K562 (cell line): Measurements from ENCODE around the gene ABCC5. TPM values are rescaled to one million over a fixed set of nuclear protein-coding genes. Genes with fewer than 3 reads are reported as not detected.

ENCODE experiments used
- ATAC-seq: fragments of 200-7000 bp; cut with Tn5 transposase; 3 replicates; pipeline ENCODE4 v1.9.1; 2020; ENCODE audit warnings: moderate library complexity
- BruUV-seq: library from RNA; stranded (reverse); fragments of 400-500 nt; replicated peaks from 2 replicates; lab custom pipeline; 2021; lab: Mats Ljungman, UMichigan
- CTCF ChIA-PET: fragments of 300-600 bp; formaldehyde crosslinking; extraction: SDS; loops from one replicate; lab custom pipeline; 2021; ENCODE audit warnings: low intra/inter-chr PET ratio; lab: Yijun Ruan, JAX
- POLR2A ChIA-PET: fragments of 300-600, 350-650 bp; sonication (Branson Sonifier 250); formaldehyde crosslinking; extraction: SDS; loops from one replicate; lab custom pipeline; 2021; ENCODE audit warnings: antibody characterized with exemption, inconsistent platforms; lab: Yijun Ruan, JAX
- DNase-seq, 4 experiments: peaks; one replicate each; pipeline versions ENCODE4 v3.0.0 to v3.0.0-alpha.2; 2011 to 2018; ENCODE audit warnings: low spot score in 3 of 4, mixed read lengths in 3 of 4; ENCODE audit errors: extremely low read depth in 1 of 4
- FAIRE-seq: peaks from 2 replicates; lab custom pipeline; 2011; peaks lifted over from hg19 to GRCh38; lab: Jason Lieb, UNC
- H2AFZ ChIP-seq: 2 replicates; pipeline ENCODE4 v1.6.0; 2011; ENCODE audit warnings: low read depth, low read length, control low read depth, inconsistent platforms
- H3K27ac ChIP-seq: fragments of 200-600 bp; 3 replicates; pipeline ENCODE4 v1.8.0; 2011; ENCODE audit warnings: low read depth, mild to moderate bottlenecking, control low read depth, inconsistent platforms, low read length, moderate library complexity, mixed read lengths; ENCODE audit errors: extremely low read depth
- H3K27me3 ChIP-seq, 2 experiments: fragments of 300-600 bp in 1 of 2; 2 replicates in 1 of 2; 3 replicates in 1 of 2; pipeline versions ENCODE4 v1.6.0 to v1.8.0; 2011; ENCODE audit warnings: inconsistent platforms in 2 of 2, low read length in 2 of 2, mild to moderate bottlenecking in 1 of 2, mixed read lengths in 1 of 2, moderate library complexity in 1 of 2; ENCODE audit not compliant: control insufficient read depth in 2 of 2, insufficient read depth in 2 of 2
- H3K36me3 ChIP-seq: fragments of 300-600 bp; 3 replicates; pipeline ENCODE4 v1.8.0; 2011; ENCODE audit warnings: mild to moderate bottlenecking, low read length, inconsistent platforms; ENCODE audit not compliant: control insufficient read depth, insufficient read depth
- H3K4me1 ChIP-seq, 2 experiments: fragments of 200-600 bp in 1 of 2; replicated peaks in 1 of 2; 2 replicates in 1 of 2; 3 replicates in 1 of 2; pipeline versions ENCODE4 v1.5.1 to v1.8.0; 2011; ENCODE audit warnings: inconsistent platforms in 2 of 2, low read length in 2 of 2, mild to moderate bottlenecking in 1 of 2, mixed read lengths in 1 of 2, moderate library complexity in 1 of 2; ENCODE audit not compliant: control insufficient read depth in 2 of 2, insufficient read depth in 2 of 2
- H3K4me2 ChIP-seq: 2 replicates; pipeline ENCODE4 v1.6.1; 2011; ENCODE audit warnings: low read length, control low read depth, inconsistent platforms, mixed read lengths; ENCODE audit not compliant: insufficient read depth
- H3K4me3 ChIP-seq: fragments of 200-600 bp; sonication (generic), shearing (Covaris generic); 2 replicates; pipeline ENCODE4 v1.5.1; 2016; ENCODE audit warnings: control low read depth, inconsistent platforms
- H3K79me2 ChIP-seq: fragments of 200-600 bp; 3 replicates; pipeline ENCODE4 v1.8.0; 2011; ENCODE audit warnings: low read length, inconsistent platforms; ENCODE audit not compliant: control insufficient read depth, insufficient read depth
- H3K9ac ChIP-seq, 2 experiments: 2 replicates each; pipeline versions ENCODE4 v1.6.0 to v1.6.1; 2011; ENCODE audit warnings: low read depth in 2 of 2, low read length in 2 of 2, control low read depth in 1 of 2, inconsistent platforms in 1 of 2, mild to moderate bottlenecking in 1 of 2, mixed read lengths in 1 of 2; ENCODE audit not compliant: insufficient read depth in 1 of 2
- H3K9me1 ChIP-seq: one replicate; pipeline ENCODE4 v1.6.0; 2011; ENCODE audit warnings: inconsistent platforms, mild to moderate bottlenecking, low read length, moderate library complexity; ENCODE audit not compliant: control insufficient read depth, insufficient read depth
- H3K9me3 ChIP-seq: replicated peaks from 2 replicates; pipeline ENCODE4 v1.5.1; 2011; ENCODE audit warnings: low read depth, low read length, inconsistent platforms; ENCODE audit not compliant: control insufficient read depth, insufficient read depth
- H4K20me1 ChIP-seq: replicated peaks from 2 replicates; pipeline ENCODE4 v1.6.1; 2011; ENCODE audit warnings: low read length, inconsistent platforms, mixed read lengths; ENCODE audit not compliant: control insufficient read depth, insufficient read depth
- ARNT ChIP-seq, 2 experiments: fragments of 450-650 bp; IDR thresholded peaks; 2 replicates each; pipeline ENCODE4 v1.6.1; 2016; ENCODE audit warnings: mild to moderate bottlenecking in 1 of 2
- CBX2 ChIP-seq: fragments of 200-600 bp; sonication (generic); IDR thresholded peaks from one replicate; pipeline ENCODE4 v1.6.1; 2012; ENCODE audit warnings: mild to moderate bottlenecking, low read length, inconsistent platforms; ENCODE audit not compliant: insufficient read depth, poor library complexity, severe bottlenecking
- POLR2AphosphoS5 ChIP-seq: IDR thresholded peaks from 2 replicates; pipeline ENCODE4 v1.6.1; 2011; ENCODE audit warnings: mild to moderate bottlenecking, low read depth, low read length, moderate library complexity; ENCODE audit not compliant: control insufficient read depth, insufficient read depth
- REST ChIP-seq, 2 experiments: fragments of 450-650 bp; formaldehyde crosslinking in 1 of 2; IDR thresholded peaks; 2 replicates each; pipeline versions ENCODE4 v1.4.0 to v1.6.1; 2014 to 2020; ENCODE audit warnings: mild to moderate bottlenecking in 2 of 2, borderline replicate concordance in 1 of 2, low read depth in 1 of 2
- ZNF23 ChIP-seq: fragments of 250-450 bp; sonication (Bioruptor Pico); IDR thresholded peaks from 2 replicates; pipeline ENCODE4 v1.4.0; 2020; ENCODE audit warnings: mild to moderate bottlenecking
- ZNF41 ChIP-seq: fragments of 250-450 bp; sonication (Bioruptor Pico); conservative IDR thresholded peaks from 2 replicates; pipeline ENCODE4 v1.4.0; 2020; ENCODE audit warnings: mild to moderate bottlenecking
- ZNF507 ChIP-seq: conservative IDR thresholded peaks from 2 replicates; pipeline ENCODE4 v1.6.1; 2017; ENCODE audit warnings: missing genetic modification characterization, missing compliant biosample characterization
- WGBS: fragments of 100-300 bp; shearing (Covaris generic); methylation state at CpG from one replicate; pipeline ENCODE4 v1.1.6; 2016; ENCODE audit warnings: low coverage, mixed read lengths; ENCODE audit not compliant: insufficient coverage; ENCODE audit errors: missing lambda C conversion rate; 5-methylcytosine and 5-hydroxymethylcytosine counted together
- in situ Hi-C: fragments of 300-500 bp; cut with MboI; formaldehyde crosslinking; loops from 4 replicates; pipeline ENCODE4 v1.15.0; 2018; ENCODE audit warnings: inconsistent platforms, mixed read lengths
- intact Hi-C: fragments of 100-400 bp; cut with micrococcal nuclease; formaldehyde crosslinking; loops from 2 replicates; pipeline ENCODE4 v1.14.2; 2022
- polyA plus RNA-seq, 8 experiments: library from polyadenylated mRNA; depleted of rRNA in 4 of 8; stranded (reverse) in 5 of 8; unstranded in 3 of 8; fragments of >200 nt; fragmentation: Nextera tagmentation in 2 of 8; fragmentation: Illumina TruSeq in 1 of 8; extraction: Ambion mirVana in 2 of 8; extraction: Trizol in 1 of 8; gene quantifications; 2 replicates each; pipeline versions ENCODE4 v1.2.1 to v1.2.3, GENCODE V29; 2011 to 2014; ENCODE audit warnings: inconsistent platforms in 1 of 8, missing spikeins in 1 of 8
- total RNA-seq, 7 experiments: library from RNA; depleted of rRNA in 6 of 7; stranded (reverse); fragments of >200 nt in 6 of 7; fragmentation: Illumina TruSeq in 2 of 7; extraction: Trizol in 2 of 7; gene quantifications; 2 replicates each; pipeline versions ENCODE4 v1.2.1 to v1.2.3, GENCODE V29; 2011 to 2021; ENCODE audit warnings: low replicate concordance in 1 of 7

Gene ABCC5
- total and polyA plus RNA-seq, 9 of the 15 experiments (the other 6 are each of a cell fraction or from before 2014, with no cell fraction given) = 22.0 to 53.0 (median 41.9) TPM

- Histone ChIP-seq H3K79me2 (no peaks in the 10 kb centered on the region), H3K9me3 (peaks cover 10% of the 10 kb centered on the region), H3K4me1 (no peaks in the 10 kb centered on the region), H3K27ac (no peak overlapping the region), H3K36me3 (peaks cover 77% of the 10 kb centered on the region), H3K9ac (peak overlapping the region in 1 of 2 experiments; percentile 29; a peak in 1 of 4 replicates), H3K9me1 (no peaks in the 10 kb centered on the region), H3K4me3 (no peak overlapping the region), H3K27me3 (no peaks in the 10 kb centered on the region; a peak in 1 of 5 replicates), H4K20me1 (no peaks in the 10 kb centered on the region), H2AFZ (no peak overlapping the region), H3K4me2 (no peak overlapping the region)
- TF ChIP-seq ARNT (IDR thresholded peaks at IDR 0.05) = no peak
- DNase-seq (no peak), FAIRE-seq (no peak), ATAC-seq (no peak)
- in situ Hi-C loops = no loop called here
- CTCF ChIA-PET = interaction anchor here (0.5 kb wide), 1 partner anchor 51 kb away, joined by 3 read pairs; no protein-coding TSS in a partner anchor
- POLR2A ChIA-PET = interaction anchor here (0.6 to 1.1 kb wide), 2 partner anchors 12 to 26 kb away, joined by 3 to 5 read pairs; no protein-coding TSS in a partner anchor
- intact Hi-C loops = no loop called here
- 88% methylated on average over 5 of the region's 6 CpGs for WGBS
- BruUV-seq = no TSS peak
Measured at GRCh38 chr3:183953471-183954070, 64.1 kb downstream of the ABCC5 start.

DNA sequence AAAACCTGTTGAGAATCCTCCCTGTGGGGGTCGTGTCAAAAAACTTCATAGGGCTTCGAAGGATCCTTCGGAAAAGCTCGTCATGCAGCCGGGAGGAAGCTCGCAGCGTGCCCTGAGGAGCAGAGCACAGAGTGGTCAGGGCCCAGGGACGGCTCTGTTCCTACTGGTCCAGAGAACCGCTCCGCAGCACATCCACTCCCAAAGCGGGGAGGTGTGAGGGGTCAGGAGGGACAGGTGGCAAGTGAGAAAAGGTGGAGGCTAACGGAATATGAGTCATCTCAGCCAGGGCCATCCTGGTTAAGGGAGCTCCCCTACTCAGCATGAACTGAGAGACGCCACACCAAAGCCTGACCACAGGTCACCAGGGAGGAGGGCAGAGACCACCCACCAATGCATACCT is 66.2 kb downstream of the ABCC5 start:
- Histone ChIP-seq H3K36me3 (peaks cover 79% of the 10 kb centered on the region), H3K9me1 (no peaks in the 10 kb centered on the region), H3K4me2 (no peak overlapping the region), H3K9ac (no peak overlapping the region), H3K79me2 (no peaks in the 10 kb centered on the region), H4K20me1 (no peaks in the 10 kb centered on the region), H3K4me1 (no peaks in the 10 kb centered on the region), H3K27me3 (no peaks in the 10 kb centered on the region), H3K4me3 (no peak overlapping the region), H3K9me3 (no peaks in the 10 kb centered on the region), H3K27ac (no peak overlapping the region), H2AFZ (no peak overlapping the region)
- CTCF ChIA-PET = no interaction called here
- 90% methylated on average over 12 of the region's 13 CpGs for WGBS
- no TSS peak for BruUV-seq
- no peak for DNase-seq
- intact Hi-C loops = no loop called here
- in situ Hi-C loops = no loop called here
- no peak for FAIRE-seq
- no peak for ATAC-seq
- POLR2A ChIA-PET = no interaction called here
- TF ChIP-seq POLR2AphosphoS5 (no peak), ZNF23 (no peak), REST (IDR thresholded peaks at IDR 0.05; ENCODE audit: borderline replicate concordance) (no peak), REST (CRISPR knock-in tag; IDR thresholded peaks at IDR 0.05; ENCODE audit: low read depth) (no peak), ZNF507 (tag) (no peak), CBX2 (no peak), ZNF41 (CRISPR knock-in tag) (no peak)
